LoVo (cell line): ENCODE data around the gene TMEM233.

ENCODE experiments used
- DNase-seq: peaks from one replicate; pipeline ENCODE4 v3.0.0-alpha.2; 2016; ENCODE audit warnings: low spot score

TMEM233 gene

DNA sequence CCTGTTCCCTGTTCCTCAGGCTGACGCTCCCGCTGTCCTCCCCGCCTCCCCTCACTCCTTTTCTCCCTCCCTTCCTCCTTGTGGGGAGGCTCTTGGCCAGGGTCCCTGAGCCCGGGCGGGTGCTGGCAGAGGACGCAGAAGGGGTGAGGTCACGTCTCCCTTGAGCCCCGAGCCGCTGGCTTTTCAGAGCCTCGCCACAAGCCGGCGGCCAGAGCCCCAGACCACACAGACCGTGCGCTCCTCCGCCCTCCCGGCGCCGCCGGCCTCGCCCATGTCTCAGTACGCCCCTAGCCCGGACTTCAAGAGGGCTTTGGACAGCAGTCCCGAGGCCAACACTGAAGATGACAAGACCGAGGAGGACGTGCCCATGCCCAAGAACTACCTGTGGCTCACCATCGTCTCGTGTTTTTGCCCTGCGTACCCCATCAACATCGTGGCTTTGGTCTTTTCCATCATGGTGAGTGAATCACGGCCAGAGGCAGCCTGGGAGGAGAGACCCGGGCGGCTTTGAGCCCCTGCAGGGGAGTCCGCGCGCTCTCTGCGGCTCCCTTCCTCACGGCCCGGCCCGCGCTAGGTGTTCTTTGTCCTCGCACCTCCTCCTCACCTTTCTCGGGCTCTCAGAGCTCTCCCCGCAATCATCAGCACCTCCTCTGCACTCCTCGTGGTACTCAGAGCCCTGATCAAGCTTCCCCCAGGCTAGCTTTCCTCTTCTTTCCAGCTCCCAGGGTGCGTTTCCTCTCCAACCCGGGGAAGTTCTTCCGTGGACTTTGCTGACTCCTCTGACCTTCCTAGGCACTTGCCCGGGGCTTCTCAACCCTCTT is at the start of gene TMEM233:
TMEM233 (plus strand) TSS at position 197 of the 821 bp plus-strand sequence; CDS start at position 272, 75 bp downstream.
- DNase-seq, result no peak

DNA sequence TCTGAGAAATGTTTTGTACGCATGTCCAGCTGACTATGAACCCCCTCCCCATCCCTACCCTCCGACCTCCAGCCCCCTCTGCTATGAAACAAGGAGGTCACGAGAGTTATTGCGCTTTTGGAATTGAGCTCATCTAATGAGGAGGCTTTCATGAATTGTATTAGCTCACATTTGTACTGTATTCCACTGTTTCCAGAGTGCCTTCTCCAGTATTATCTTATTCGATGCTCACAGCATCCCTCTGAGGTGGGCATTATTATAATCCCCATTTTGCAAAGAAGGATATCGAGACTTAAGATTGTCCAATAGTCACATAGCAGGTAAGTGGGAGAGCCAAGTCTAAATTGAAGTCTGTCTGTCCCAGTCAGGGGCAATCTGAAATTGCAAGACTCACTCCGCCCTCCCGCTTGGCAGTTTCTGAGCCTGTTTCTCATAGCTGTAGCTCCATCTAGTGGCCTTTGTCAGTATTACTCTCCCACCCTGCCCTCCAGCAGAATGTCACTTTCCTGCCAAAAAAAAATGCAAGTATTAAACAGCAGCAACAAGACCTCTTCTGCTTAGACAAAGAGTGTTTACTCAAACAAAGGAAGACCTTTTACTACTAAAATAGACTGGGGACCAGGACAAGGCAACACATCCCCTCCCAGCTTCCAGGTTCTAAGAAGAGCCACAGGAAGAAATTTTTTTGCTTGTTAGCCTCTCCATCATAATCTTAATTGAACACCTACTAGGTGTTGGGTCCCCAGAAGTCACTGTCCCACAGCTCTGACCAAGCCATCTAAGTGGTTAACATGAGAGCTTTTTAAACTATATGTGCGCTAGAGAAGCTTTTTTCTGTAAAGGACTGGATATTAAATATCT is 48.6 kb upstream of the TMEM233 start:
- DNase-seq, result peak; percentile 74

DNA sequence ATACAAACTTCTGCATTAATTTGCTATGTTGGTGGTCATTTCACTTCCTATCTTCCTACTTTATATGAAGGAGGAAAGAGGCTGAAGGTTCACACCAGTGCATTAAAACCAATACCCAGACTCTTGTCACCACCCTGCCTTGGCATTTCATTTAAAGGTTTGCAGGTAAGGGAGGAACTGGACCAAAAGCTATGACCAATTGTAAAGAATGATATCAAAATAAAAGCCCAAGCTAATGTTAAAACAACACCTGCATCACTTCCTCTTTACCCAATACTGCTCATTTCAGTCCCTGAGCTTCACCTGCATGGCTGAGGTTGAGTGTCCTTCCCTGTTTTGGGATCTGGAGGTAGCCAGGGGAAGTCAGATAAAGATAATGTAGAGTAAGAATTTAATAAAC is 47.2 kb upstream of the TMEM233 start:
- DNase-seq, result no peak

DNA sequence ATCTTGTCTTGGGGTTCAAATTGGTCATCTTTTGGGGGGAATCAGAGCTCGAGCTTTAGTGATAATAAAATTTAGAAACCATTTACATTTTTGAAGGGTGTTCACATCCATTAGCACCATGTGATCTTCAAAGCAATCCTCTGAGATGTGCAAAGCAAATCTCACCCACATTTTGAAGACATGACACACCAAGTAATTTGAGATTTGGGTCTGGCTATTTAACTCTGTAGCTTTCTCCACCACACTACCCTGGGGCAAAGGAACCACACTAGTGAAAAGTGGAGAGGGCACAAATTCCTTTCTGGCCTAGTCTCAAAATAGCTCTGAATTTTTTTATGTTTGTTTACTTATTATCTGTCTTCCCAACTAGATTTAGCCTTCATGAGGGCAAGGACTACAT is 46.6 kb upstream of the TMEM233 start:
- no peak for DNase-seq

GRCh38 chr12:119556854-119557253 is 36.7 kb upstream of the TMEM233 start:
- no peak for DNase-seq

DNA sequence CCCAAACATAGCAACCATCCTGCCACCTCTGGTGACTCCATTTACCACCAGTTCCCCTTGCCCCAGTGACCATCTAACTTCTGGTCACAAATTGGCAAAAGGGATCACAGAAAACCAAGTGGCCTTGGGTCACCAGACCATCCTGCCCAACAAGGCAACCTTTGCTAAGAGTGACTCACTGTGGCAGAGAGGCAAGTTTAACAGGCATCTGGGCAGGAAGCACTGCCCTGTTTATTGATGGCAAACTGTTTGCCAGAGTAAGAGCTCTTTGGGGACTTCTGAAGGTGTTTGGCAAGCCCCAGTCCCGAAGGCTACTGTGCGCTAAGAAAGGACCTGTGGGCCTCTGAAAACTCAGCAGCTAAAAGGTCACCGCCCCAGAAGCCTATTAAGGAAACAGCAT is 28.2 kb upstream of the TMEM233 start:
- no peak for DNase-seq

DNA sequence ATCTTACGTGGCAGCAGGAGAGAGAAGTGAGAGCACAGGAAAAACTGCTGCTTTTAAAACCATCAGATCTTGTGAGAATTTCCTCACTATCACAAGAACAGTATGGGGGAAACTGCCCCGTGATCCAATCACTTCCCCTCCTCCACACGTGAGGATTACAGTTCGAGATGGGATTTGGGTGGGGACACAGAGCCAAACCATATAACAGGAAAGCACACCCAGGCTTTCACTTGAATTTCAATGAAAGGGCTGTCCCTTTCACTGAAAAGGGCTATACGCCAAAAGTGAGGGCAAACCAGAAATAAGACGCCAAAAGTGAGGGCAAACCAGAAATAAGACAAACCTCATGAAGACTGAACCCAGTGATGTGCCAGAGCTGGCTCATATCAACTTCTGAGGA is 22.8 kb upstream of the TMEM233 start:
- no peak for DNase-seq

DNA sequence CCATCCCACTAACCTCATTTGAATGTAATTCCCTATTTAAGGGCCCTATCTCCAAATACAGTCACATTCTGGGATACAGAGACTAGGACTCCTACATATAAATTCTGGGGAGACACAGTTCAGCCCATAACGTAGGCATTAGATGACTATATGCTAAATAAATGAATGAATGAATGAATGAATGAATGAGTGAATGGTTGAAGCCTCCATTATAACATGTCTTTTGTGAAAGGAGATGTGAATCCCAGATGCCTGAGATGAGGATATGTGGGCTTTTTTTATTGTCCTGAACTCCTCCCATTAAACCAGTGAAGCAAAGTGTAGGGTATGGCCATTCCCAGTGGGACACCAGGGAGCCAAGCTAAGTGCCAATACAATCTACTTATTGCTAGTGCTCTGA is 20.5 kb upstream of the TMEM233 start:
- DNase-seq, result no peak

GRCh38 chr12:119574255-119574654 is 19.3 kb upstream of the TMEM233 start:
- no peak for DNase-seq

DNA sequence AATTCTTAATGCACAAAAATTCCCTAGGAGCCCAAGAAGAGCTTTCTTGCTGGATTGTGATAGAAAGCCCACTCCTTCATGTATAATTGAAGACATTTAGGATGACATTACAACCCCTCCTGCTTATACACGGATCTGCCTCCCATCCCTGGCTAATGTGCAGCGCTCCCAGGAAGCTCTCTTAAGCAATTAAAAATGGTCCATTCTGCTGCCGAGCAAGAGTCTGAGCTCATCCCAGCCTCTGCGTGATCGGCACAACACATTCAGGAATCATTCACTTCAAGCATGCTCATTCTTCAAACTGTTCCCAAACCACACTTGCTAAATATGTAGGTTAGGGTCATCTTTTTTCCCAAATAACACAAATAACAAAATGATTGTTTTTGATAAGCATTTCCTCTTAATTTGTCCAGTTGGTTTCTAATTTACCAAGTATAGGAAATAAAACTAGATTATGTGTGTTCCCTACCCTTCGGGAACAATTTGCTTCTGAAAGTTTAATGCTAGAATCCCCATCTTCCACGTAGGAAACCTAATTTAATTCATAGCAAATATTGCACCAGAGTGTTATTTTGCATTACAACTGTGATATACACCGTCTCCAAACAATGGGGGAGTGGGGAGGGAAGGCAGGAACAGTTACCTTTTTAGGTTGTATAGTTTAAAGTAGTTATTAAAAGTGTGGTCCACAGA is 17.3 kb upstream of the TMEM233 start:
- no peak for DNase-seq

- no peak for DNase-seq
Observed at GRCh38 chr12:119576915-119577314, 16.7 kb upstream of the TMEM233 start.

- no peak for DNase-seq
Observed at GRCh38 chr12:119578112-119578511, 15.5 kb upstream of the TMEM233 start.

DNA sequence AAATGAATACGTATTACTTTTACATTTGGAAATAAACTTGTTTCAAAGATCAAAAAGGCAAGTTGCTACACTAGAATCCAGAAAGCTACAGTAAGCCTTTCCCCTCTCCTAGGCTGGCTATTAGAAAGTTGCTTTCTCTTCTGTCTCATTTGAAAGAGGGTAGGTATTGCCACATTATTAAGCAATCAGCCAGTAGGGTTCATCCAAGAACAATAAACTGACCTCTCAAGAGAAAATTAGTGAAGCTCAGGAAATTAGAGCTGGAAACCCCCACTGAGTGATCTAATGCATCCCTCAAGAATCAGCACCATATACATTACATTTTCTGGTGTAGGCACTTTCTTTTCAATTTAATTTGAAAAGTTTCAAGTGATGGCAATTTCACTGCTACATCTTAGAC is 4.5 kb upstream of the TMEM233 start:
- no peak for DNase-seq

DNA sequence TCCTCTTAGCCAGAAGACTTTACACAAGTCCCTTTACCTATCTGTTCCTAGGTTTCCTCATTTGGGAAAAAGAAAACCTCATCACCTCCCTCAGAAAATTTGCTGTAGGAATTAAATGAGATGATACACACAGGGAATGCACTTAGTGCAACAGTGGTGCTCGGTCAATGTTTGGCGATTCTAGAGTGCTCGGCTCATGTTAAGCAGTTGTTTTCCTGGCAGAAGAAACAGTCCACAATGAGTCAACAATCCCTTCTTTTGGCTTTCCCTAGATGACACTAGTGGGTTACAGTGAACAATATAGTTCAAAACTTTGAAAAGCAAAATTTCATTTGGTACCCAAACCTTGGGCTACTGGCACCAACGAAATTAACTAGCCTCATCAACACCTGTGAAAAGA is 3.9 kb upstream of the TMEM233 start:
- DNase-seq, result no peak

DNA sequence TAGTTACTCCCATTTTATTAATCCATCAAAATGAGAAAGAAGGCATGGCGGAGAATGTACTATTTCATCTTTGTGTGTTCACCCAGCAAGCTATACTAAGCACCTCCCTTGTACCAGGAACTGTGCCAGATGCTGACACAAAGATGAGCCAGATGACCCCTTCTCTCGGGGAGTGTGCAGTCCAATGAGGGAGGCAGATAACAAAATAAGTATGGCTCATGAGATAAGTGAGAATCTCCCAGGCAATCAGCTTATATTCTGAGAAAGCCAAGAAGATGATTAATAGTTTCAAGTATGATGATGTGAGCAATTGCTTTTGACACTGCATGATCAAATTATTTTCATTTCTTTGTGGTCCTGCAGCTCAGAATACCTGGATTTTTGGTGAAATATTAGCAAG is 1.3 kb upstream of the TMEM233 start:
- DNase-seq, result no peak

- no peak for DNase-seq
Observed at GRCh38 chr12:119594399-119594730, 791 bp downstream of the TMEM233 start.

- DNase-seq, result no peak
Observed at GRCh38 chr12:119594772-119595445, 1.3 kb downstream of the TMEM233 start.

- DNase-seq, result no peak
Observed at GRCh38 chr12:119598159-119598558, 4.6 kb downstream of the TMEM233 start.

- no peak for DNase-seq
Observed at GRCh38 chr12:119601877-119602733, 8.5 kb downstream of the TMEM233 start.

DNA sequence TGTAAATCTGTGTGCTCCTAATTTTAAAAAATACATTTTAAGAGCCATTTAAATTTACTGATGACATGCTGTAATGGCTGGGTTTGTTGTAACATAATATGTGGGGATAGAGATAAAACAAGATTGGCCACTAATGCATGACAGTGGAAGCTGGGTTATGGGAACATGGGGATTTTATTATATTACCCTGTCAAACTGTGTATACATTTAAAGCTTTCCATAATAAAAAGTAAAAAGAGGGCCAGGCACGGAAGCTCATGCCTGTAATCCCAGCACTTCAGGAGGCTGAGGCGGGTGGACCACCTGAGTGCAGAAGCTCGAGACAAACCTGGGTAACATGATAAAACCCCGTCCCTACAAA is 9.1 kb downstream of the TMEM233 start:
- DNase-seq, result no peak

DNA sequence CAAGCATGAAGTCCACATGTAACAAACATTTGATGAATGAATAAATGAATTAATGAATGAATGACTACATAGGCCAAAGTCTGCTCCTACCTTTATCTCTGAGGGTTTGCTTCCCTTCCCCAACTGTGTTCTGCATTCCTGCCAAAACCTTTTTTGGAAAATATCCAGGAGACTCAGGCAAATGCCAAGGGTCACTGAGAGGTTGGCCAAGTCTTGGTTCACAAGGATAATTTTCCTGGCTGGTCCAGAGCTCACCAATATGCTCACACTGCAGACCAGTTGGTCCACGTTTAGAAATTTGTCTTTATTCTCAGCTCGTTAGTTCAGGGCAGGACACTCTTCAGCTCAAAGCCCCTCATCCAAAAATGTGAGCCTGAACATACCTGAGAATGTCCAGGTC is 10.2 kb downstream of the TMEM233 start:
- DNase-seq, result no peak
